Activated naive CD4-positive, alpha-beta T cell treated with anti-CD3 and anti-CD28 coated beads, Interleukin-2, amount 10 ng/mL, durations not matched to agents 7 days and 5 days (primary cell): Measurements from ENCODE around the gene B3GAT1.

ENCODE experiments used
- CTCF ChIA-PET: fragments of 350-600 bp; sonication (Branson Sonifier 250); formaldehyde crosslinking; loops from one replicate; lab custom pipeline; 2021; ENCODE audit warnings: antibody characterized with exemption; lab: Charles Lee
- DNase-seq: peaks from one replicate; pipeline ENCODE4 v3.0.0-alpha.2; 2020
- H3K27ac Mint-ChIP-seq: one replicate; pipeline ENCODE4 v1.8.0; 2021; ENCODE audit warnings: mild to moderate bottlenecking, moderate library complexity, mixed read lengths
- H3K27me3 Mint-ChIP-seq: one replicate; pipeline ENCODE4 v1.8.0; 2021; ENCODE audit warnings: mild to moderate bottlenecking, mixed read lengths
- H3K36me3 Mint-ChIP-seq: one replicate; pipeline ENCODE4 v1.8.0; 2021; ENCODE audit warnings: mixed read lengths
- H3K4me1 Mint-ChIP-seq: one replicate; pipeline ENCODE4 v1.8.0; 2021; ENCODE audit warnings: mixed read lengths
- H3K4me3 Mint-ChIP-seq: one replicate; pipeline ENCODE4 v1.8.0; 2021; ENCODE audit warnings: mild to moderate bottlenecking, moderate library complexity, mixed read lengths
- H3K9me3 Mint-ChIP-seq: one replicate; pipeline ENCODE4 v1.8.0; 2021; ENCODE audit warnings: mixed read lengths

B3GAT1 gene

DNA sequence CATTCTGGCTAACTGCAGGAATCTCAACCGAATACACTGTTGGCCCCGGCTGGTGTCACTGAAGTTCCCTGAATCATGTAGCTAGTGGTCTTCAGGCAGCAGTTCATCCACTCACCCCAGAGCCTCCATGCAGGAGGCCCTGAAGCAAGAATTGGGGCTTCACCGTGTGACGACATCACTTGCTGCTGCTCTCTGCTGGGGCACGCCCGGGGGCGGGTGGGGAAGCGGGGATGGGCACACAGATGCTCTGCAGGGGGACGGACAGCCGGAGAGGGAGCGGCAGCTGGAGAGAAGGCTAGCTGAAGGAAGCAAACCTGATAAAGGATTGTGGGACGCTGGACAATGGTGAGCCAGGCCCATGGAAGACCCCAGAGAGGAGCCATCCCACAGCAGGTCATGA is 17.0 kb downstream of the B3GAT1 start:
- H3K4me3 Mint-ChIP-seq, result no peak overlapping the region
- H3K9me3 Mint-ChIP-seq, result no peaks in the 10 kb centered on the region
- CTCF ChIA-PET, result no interaction called here
- H3K4me1 Mint-ChIP-seq, result peaks cover 2% of the 10 kb centered on the region
- no peak for DNase-seq
- no peak overlapping the region for H3K27ac Mint-ChIP-seq
- H3K36me3 Mint-ChIP-seq, result no peaks in the 10 kb centered on the region
- peaks cover 90% of the 10 kb centered on the region for H3K27me3 Mint-ChIP-seq

DNA sequence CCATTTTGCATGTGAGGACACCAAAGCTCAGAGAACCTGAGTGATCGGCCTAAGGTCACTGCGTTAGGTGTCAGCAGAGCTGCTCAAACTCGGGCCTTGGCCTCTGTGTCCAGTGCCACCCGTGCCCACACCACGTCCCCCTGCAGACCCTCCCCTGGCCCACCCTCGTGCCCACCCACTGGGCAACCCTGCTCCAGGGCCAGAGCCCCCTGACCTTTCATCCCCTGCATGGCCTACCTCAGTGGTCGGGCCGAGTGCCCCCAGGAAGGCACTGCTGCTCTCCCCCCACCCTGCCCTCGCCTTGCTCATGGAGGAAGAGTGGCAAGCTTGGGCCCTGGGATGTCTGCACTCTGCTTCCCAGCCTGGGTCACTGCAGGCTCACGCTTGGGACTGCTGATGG is 17.7 kb downstream of the B3GAT1 start:
- no peak overlapping the region for H3K27ac Mint-ChIP-seq
- no peaks in the 10 kb centered on the region for H3K9me3 Mint-ChIP-seq
- H3K4me3 Mint-ChIP-seq, result no peak overlapping the region
- no peaks in the 10 kb centered on the region for H3K36me3 Mint-ChIP-seq
- peaks cover 90% of the 10 kb centered on the region for H3K27me3 Mint-ChIP-seq
- CTCF ChIA-PET, result no interaction called here
- DNase-seq, result no peak
- H3K4me1 Mint-ChIP-seq, result peaks cover 2% of the 10 kb centered on the region

DNA sequence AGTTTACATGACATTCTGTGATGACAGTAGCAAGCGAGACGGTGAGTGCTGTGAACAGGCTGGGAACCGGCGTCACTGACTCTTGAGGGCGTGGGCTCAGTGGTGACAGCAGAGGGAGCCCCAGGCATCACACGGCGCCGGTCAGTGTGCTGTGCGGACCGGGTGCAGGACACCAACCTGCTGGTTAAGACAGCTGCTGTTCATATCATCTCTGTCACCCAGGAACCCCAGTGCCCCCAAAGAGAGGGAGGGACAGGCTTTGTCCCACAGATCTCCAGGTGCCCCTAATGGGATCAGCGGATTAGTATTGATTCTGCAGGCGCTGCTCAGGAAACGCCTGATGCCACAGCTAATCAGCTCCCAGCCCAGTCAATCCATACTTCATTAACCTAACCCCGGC is 18.4 kb downstream of the B3GAT1 start:
- Mint-ChIP-seq H3K9me3 (no peaks in the 10 kb centered on the region), H3K36me3 (no peaks in the 10 kb centered on the region), H3K27me3 (peaks cover 87% of the 10 kb centered on the region), H3K27ac (no peak overlapping the region), H3K4me1 (peaks cover 8% of the 10 kb centered on the region), H3K4me3 (no peak overlapping the region)
- CTCF ChIA-PET, result no interaction called here
- no peak for DNase-seq

DNA sequence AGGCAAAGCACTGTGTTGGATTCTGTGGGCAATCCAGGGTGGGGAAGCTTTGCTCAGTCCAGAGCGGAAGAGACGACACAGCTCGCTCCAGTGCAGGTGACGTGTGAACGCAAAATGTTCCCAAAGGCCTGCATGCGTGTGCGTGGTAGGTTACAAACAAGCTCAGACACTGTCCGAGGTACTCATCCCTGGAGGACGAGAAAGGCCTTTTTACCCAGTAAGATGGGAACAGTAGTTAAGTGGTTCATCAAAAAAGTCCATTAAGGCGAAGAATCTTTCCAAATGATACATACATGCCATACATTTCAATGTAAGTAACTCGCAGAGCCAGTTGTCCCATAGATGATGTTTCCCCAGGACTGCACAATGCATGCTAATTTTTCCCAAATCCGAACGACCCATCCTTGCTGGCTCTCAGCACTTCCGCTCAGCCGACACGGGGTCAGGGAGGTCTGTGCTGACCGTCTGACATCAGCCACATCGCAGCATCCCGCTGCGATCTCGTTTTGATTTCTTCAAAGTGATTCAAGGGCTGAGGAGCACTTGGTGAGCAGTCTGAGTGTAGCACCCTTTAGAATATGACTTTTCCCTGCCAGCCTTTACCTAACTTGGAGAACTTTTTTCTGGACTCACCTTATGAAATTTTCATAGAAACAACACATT is 19.0 kb downstream of the B3GAT1 start:
- no peaks in the 10 kb centered on the region for H3K36me3 Mint-ChIP-seq
- CTCF ChIA-PET, result no interaction called here
- DNase-seq, result no peak
- no peak overlapping the region for H3K27ac Mint-ChIP-seq
- H3K4me1 Mint-ChIP-seq, result peaks cover 13% of the 10 kb centered on the region
- no peaks in the 10 kb centered on the region for H3K9me3 Mint-ChIP-seq
- no peak overlapping the region for H3K4me3 Mint-ChIP-seq
- H3K27me3 Mint-ChIP-seq, result peaks cover 88% of the 10 kb centered on the region

GRCh38 chr11:134391656-134392055 is 20.4 kb downstream of the B3GAT1 start:
- CTCF ChIA-PET, result no interaction called here
- Mint-ChIP-seq H3K9me3 (no peaks in the 10 kb centered on the region), H3K4me1 (peaks cover 27% of the 10 kb centered on the region), H3K4me3 (no peak overlapping the region), H3K36me3 (no peaks in the 10 kb centered on the region), H3K27ac (no peak overlapping the region), H3K27me3 (peaks cover 90% of the 10 kb centered on the region)
- DNase-seq, result no peak

GRCh38 chr11:134390706-134391569 is 21.1 kb downstream of the B3GAT1 start:
- CTCF ChIA-PET, result no interaction called here
- no peak overlapping the region for H3K4me3 Mint-ChIP-seq
- peaks cover 34% of the 10 kb centered on the region for H3K4me1 Mint-ChIP-seq
- H3K36me3 Mint-ChIP-seq, result no peaks in the 10 kb centered on the region
- H3K9me3 Mint-ChIP-seq, result no peaks in the 10 kb centered on the region
- H3K27ac Mint-ChIP-seq, result no peak overlapping the region
- DNase-seq, result no peak
- H3K27me3 Mint-ChIP-seq, result peaks cover 88% of the 10 kb centered on the region

DNA sequence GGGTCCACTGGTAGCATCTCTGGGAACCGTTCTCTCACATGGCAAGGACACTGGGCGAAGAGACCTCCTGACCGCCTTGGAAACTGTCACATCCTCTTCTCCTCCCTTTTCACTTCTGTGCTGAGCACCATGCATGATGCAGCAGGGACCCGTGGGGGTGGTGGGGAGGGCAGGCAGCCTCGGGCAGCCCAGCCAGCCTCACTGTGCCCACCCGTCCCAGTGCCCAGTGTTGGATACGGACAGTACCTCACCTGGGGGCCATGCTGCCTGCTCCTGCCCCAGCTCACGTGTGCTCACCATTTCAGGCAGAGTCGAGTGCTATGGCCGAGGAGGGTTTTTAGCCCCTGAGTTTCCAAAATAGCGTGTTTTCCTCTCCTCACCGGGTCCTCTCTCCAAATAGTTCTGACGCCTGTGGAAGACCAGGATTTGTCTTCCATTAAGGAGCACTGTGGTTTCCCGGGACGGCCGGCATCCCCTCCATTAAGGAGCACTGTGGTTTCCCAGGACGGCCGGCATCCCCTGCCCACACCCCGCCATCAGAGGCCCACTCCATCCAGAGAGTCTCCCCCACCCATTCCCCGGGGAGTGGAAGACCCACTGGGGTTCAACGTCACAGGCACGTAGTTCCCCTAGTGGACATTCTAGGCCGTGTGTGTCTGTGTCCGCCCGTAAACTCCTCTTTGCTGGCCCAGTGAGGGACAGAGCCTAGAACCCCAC is 22.4 kb downstream of the B3GAT1 start:
- no peak for DNase-seq
- CTCF ChIA-PET, result interaction anchor here (0.6 kb wide), 1 partner anchor 70 kb away, joined by 3 read pairs; no protein-coding TSS in a partner anchor
- no peaks in the 10 kb centered on the region for H3K9me3 Mint-ChIP-seq
- H3K27ac Mint-ChIP-seq, result no peak overlapping the region
- peaks cover 93% of the 10 kb centered on the region for H3K27me3 Mint-ChIP-seq
- H3K4me3 Mint-ChIP-seq, result no peak overlapping the region
- no peaks in the 10 kb centered on the region for H3K36me3 Mint-ChIP-seq
- H3K4me1 Mint-ChIP-seq, result peaks cover 45% of the 10 kb centered on the region

DNA sequence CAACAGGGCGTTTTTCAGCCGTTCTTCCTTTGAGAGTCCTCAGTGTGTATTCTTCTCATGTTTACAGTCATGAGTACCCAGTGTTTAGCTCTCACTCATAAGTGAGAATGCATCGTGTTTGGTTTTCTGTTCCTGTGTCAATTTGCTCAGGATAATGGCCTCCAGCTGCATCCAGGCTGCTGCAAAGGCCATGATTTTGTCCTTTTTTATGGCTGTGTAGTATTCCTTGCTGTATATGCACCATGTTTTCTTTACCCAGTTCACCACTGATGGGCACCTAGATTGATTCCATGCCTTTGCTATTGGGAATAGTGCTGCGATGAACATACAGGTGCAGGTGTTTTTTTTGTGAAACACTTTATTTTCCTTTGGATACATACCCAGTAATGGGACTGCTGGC is 23.5 kb downstream of the B3GAT1 start:
- DNase-seq, result no peak
- CTCF ChIA-PET, result interaction anchor here (0.9 kb wide), 1 partner anchor 11 kb away, joined by 3 read pairs; no protein-coding TSS in a partner anchor
- H3K9me3 Mint-ChIP-seq, result no peaks in the 10 kb centered on the region
- H3K27ac Mint-ChIP-seq, result no peak overlapping the region
- no peak overlapping the region for H3K4me3 Mint-ChIP-seq
- H3K27me3 Mint-ChIP-seq, result peaks cover 93% of the 10 kb centered on the region
- no peaks in the 10 kb centered on the region for H3K36me3 Mint-ChIP-seq
- peaks cover 46% of the 10 kb centered on the region for H3K4me1 Mint-ChIP-seq

- Mint-ChIP-seq H3K36me3 (no peaks in the 10 kb centered on the region), H3K9me3 (no peaks in the 10 kb centered on the region), H3K4me3 (no peak overlapping the region), H3K27me3 (peaks cover 93% of the 10 kb centered on the region), H3K4me1 (peaks cover 46% of the 10 kb centered on the region), H3K27ac (peak overlapping the region; percentile 66)
- DNase-seq, result no peak
- CTCF ChIA-PET, result no interaction called here
Observed at GRCh38 chr11:134387501-134387900, 24.5 kb downstream of the B3GAT1 start.

DNA sequence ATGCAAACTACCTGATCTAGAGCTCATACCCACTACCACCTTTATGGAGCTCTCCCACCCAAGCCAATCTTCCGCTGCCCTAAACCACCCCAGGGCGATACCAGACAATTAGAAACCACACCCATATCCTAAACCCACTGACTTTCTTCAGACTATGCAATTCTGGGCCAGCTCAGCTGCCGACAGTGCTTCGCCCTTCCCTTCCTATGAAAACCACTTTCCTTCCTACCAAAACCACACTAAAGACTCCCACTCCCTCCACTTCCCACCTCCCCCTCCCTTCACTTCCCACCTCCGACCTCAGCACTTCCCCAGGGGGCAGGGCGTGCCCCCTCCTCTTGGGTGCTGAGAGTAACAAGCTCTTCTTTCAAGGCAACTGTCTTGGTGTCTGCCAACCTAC is 25.1 kb downstream of the B3GAT1 start:
- no peak for DNase-seq
- Mint-ChIP-seq H3K4me1 (peaks cover 46% of the 10 kb centered on the region), H3K36me3 (no peaks in the 10 kb centered on the region), H3K4me3 (peak overlapping the region; percentile 17), H3K27me3 (peaks cover 90% of the 10 kb centered on the region), H3K9me3 (no peaks in the 10 kb centered on the region), H3K27ac (peak overlapping the region; percentile 66)
- CTCF ChIA-PET, result no interaction called here

- no peak for DNase-seq
- no peaks in the 10 kb centered on the region for H3K9me3 Mint-ChIP-seq
- H3K27me3 Mint-ChIP-seq, result peaks cover 86% of the 10 kb centered on the region
- CTCF ChIA-PET, result no interaction called here
- peaks cover 46% of the 10 kb centered on the region for H3K4me1 Mint-ChIP-seq
- no peak overlapping the region for H3K4me3 Mint-ChIP-seq
- no peaks in the 10 kb centered on the region for H3K36me3 Mint-ChIP-seq
- H3K27ac Mint-ChIP-seq, result no peak overlapping the region
Observed at GRCh38 chr11:134385774-134386565, 26.1 kb downstream of the B3GAT1 start.

GRCh38 chr11:134385171-134385570 is 26.9 kb downstream of the B3GAT1 start:
- Mint-ChIP-seq H3K36me3 (no peaks in the 10 kb centered on the region), H3K4me1 (peaks cover 44% of the 10 kb centered on the region), H3K9me3 (no peaks in the 10 kb centered on the region), H3K27ac (no peak overlapping the region), H3K27me3 (peaks cover 86% of the 10 kb centered on the region), H3K4me3 (no peak overlapping the region)
- CTCF ChIA-PET, result no interaction called here
- DNase-seq, result no peak

DNA sequence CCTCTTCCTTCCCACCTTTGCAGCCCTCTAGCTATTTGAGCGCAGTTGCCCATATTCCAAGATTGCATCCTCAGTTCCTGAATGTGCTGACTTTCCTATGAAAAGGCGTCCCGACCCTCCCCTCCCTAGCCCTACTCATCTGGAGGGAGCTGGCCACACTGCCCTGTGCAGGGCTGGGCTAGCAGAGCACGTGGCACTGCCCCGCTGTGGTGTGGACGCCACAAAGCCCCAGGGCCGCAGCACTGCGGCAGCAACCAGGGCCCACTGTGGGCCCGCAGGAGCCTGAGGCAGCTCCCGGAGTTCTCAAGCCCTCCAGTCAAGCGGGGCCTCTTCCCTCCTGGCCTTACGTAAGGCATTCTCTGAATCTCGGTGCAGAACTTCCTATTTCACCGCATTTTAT is 27.6 kb downstream of the B3GAT1 start:
- H3K36me3 Mint-ChIP-seq, result no peaks in the 10 kb centered on the region
- peaks cover 86% of the 10 kb centered on the region for H3K27me3 Mint-ChIP-seq
- H3K27ac Mint-ChIP-seq, result no peak overlapping the region
- CTCF ChIA-PET, result no interaction called here
- DNase-seq, result no peak
- H3K4me1 Mint-ChIP-seq, result peaks cover 44% of the 10 kb centered on the region
- H3K9me3 Mint-ChIP-seq, result no peaks in the 10 kb centered on the region
- no peak overlapping the region for H3K4me3 Mint-ChIP-seq
